OCI-LY7 (cell line): ENCODE measurements around the gene RIPPLY2.

Experiments
- CTCF ChIP-seq: fragments of 200-600 bp; sonication (generic); conservative IDR thresholded peaks from 2 replicates; pipeline ENCODE4 v1.5.1; 2014; ENCODE audit warnings: mild to moderate bottlenecking, antibody characterized with exemption, low read length, moderate library complexity, mixed read lengths
- EZH2phosphoT487 ChIP-seq: fragments of 200-600 bp; sonication (generic); IDR thresholded peaks from 2 replicates; pipeline ENCODE4 v1.6.1; 2018; ENCODE audit warnings: low read depth, borderline replicate concordance, mild to moderate bottlenecking, mixed run types, antibody characterized with exemption, low read length, moderate library complexity, mixed read lengths

- TF ChIP-seq CTCF: no peak
- TF ChIP-seq EZH2phosphoT487: no peak
These were observed 20.7 kb downstream of the RIPPLY2 start for GRCh38 chr6:83873869-83874268.
